HepG2 (cell line): Measurements from ENCODE around the gene DOCK9. TPM values are rescaled to one million over a fixed set of nuclear protein-coding genes. Genes with fewer than 3 reads are reported as not detected.

ENCODE experiments used
- ATAC-seq: fragments of 200-7000 bp; cut with Tn5 transposase; 3 replicates; pipeline ENCODE4 v1.9.1; 2020; ENCODE audit warnings: mild to moderate bottlenecking, moderate library complexity
- BruUV-seq: library from RNA; stranded (reverse); fragments of 400-500 nt; replicated peaks from 2 replicates; lab custom pipeline; 2021; lab: Mats Ljungman, UMichigan
- CTCF ChIA-PET: fragments of 300-600 bp; formaldehyde crosslinking; extraction: SDS; loops from one replicate; lab custom pipeline; 2021; ENCODE audit warnings: low total read pairs, inconsistent platforms, low intra/inter-chr PET ratio; lab: Yijun Ruan, JAX
- POLR2A ChIA-PET: fragments of 350-600 bp; sonication (Branson Sonifier 250); formaldehyde crosslinking; loops from one replicate; lab custom pipeline; 2020; ENCODE audit warnings: antibody characterized with exemption, inconsistent platforms; lab: Yijun Ruan, JAX
- DNase-seq: peaks from one replicate; pipeline ENCODE4 v3.0.0-alpha.2; 2015; ENCODE audit warnings: low spot score
- FAIRE-seq: peaks from 3 replicates; lab custom pipeline; 2011; peaks lifted over from hg19 to GRCh38; lab: Jason Lieb, UNC
- H2AFZ ChIP-seq: one replicate; pipeline ENCODE4 v1.6.1; 2011; ENCODE audit warnings: low read length, inconsistent platforms
- H3K27ac ChIP-seq: fragments of 300-600 bp; 3 replicates; pipeline ENCODE4 v1.8.0; 2011; ENCODE audit warnings: mixed run types, mild to moderate bottlenecking, mixed read lengths, low read length, inconsistent platforms; ENCODE audit not compliant: insufficient read depth; ENCODE audit errors: extremely low read length
- H3K27me3 ChIP-seq, 2 experiments: fragments of 200-600 bp in 1 of 2; 2 replicates in 1 of 2; 3 replicates in 1 of 2; pipeline versions ENCODE4 v1.6.0 to v1.8.0; 2011; ENCODE audit warnings: low read length in 2 of 2, mild to moderate bottlenecking in 2 of 2, moderate library complexity in 2 of 2, inconsistent platforms in 1 of 2; ENCODE audit not compliant: insufficient read depth in 2 of 2, control insufficient read depth in 1 of 2
- H3K36me3 ChIP-seq, 2 experiments: fragments of 200-600 bp in 1 of 2; replicated peaks in 1 of 2; 2 replicates in 1 of 2; 3 replicates in 1 of 2; pipeline versions ENCODE4 v1.5.1 to v1.8.0; 2011; ENCODE audit warnings: low read length in 2 of 2, inconsistent platforms in 1 of 2; ENCODE audit not compliant: insufficient read depth in 2 of 2, control insufficient read depth in 1 of 2
- H3K4me1 ChIP-seq: 2 replicates; pipeline ENCODE4 v1.5.1; 2012; ENCODE audit warnings: low read length, inconsistent platforms; ENCODE audit not compliant: insufficient read depth
- H3K4me2 ChIP-seq: 2 replicates; pipeline ENCODE4 v1.6.0; 2011; ENCODE audit warnings: low read depth, low read length, inconsistent platforms
- H3K4me3 ChIP-seq, 3 experiments: fragments of 200-600 bp in 1 of 3; sonication (generic), shearing (Covaris generic) in 1 of 3; replicated peaks in 1 of 3; 2 replicates each; pipeline ENCODE4 v1.5.1; 2011 to 2016; ENCODE audit warnings: low read length in 3 of 3, inconsistent platforms in 2 of 3, low read depth in 2 of 3, mild to moderate bottlenecking in 2 of 3, control low read depth in 1 of 3, mixed read lengths in 1 of 3; ENCODE audit not compliant: insufficient read depth in 1 of 3
- H3K79me2 ChIP-seq: one replicate; pipeline ENCODE4 v1.6.1; 2011; ENCODE audit warnings: low read length, inconsistent platforms; ENCODE audit not compliant: insufficient read depth
- H3K9ac ChIP-seq: 2 replicates; pipeline ENCODE4 v1.6.0; 2011; ENCODE audit warnings: mild to moderate bottlenecking, low read depth, low read length, inconsistent platforms; ENCODE audit not compliant: insufficient read depth
- H3K9me3 ChIP-seq: 2 replicates; pipeline ENCODE4 v1.5.1; 2012; ENCODE audit warnings: mild to moderate bottlenecking, low read length
- H4K20me1 ChIP-seq: 2 replicates; pipeline ENCODE4 v1.6.0; 2011; ENCODE audit warnings: inconsistent platforms, mild to moderate bottlenecking, low read length, moderate library complexity; ENCODE audit not compliant: insufficient read depth
- BCLAF1 ChIP-seq: fragments of 450-650 bp; IDR thresholded peaks from 2 replicates; pipeline ENCODE4 v1.6.1; 2017; ENCODE audit warnings: mild to moderate bottlenecking
- FOXA3 ChIP-seq: IDR thresholded peaks from 2 replicates; pipeline ENCODE4 v1.6.1; 2016; ENCODE audit warnings: missing genetic modification reagents, missing compliant biosample characterization
- FOXO4 ChIP-seq: sonication (generic); formaldehyde crosslinking; conservative IDR thresholded peaks from 2 replicates; pipeline ENCODE4 v1.8.1; 2023; ENCODE audit warnings: missing genetic modification reagents
- FOXP1 ChIP-seq, 2 experiments: fragments of 450-650 bp in 1 of 2; IDR thresholded peaks; 2 replicates each; pipeline ENCODE4 v1.6.1; 2017 to 2018; ENCODE audit warnings: antibody characterized with exemption in 1 of 2
- JUN ChIP-seq: sonication (generic); formaldehyde crosslinking; IDR thresholded peaks from 2 replicates; pipeline ENCODE4 v1.4.0; 2020; ENCODE audit warnings: mild to moderate bottlenecking, missing genetic modification reagents
- NAIF1 ChIP-seq: sonication (generic); formaldehyde crosslinking; IDR thresholded peaks from 2 replicates; pipeline ENCODE4 v1.5.0; 2020; ENCODE audit warnings: mild to moderate bottlenecking, missing genetic modification reagents, borderline replicate concordance
- NCOA1 ChIP-seq: sonication (generic); formaldehyde crosslinking; IDR thresholded peaks from 2 replicates; pipeline ENCODE4 v1.9.0; 2021; ENCODE audit warnings: missing genetic modification reagents
- PREB ChIP-seq: sonication (generic); formaldehyde crosslinking; IDR thresholded peaks from 2 replicates; pipeline ENCODE4 v1.4.0; 2020; ENCODE audit warnings: missing genetic modification reagents
- RFXAP ChIP-seq: sonication (generic); formaldehyde crosslinking; IDR thresholded peaks from 2 replicates; pipeline ENCODE4 v1.4.0; 2020; ENCODE audit warnings: missing genetic modification reagents, borderline replicate concordance
- SMYD3 ChIP-seq: sonication (generic); formaldehyde crosslinking; IDR thresholded peaks from 2 replicates; pipeline ENCODE4 v1.8.1; 2023; ENCODE audit warnings: mild to moderate bottlenecking, missing genetic modification reagents
- SOX6 ChIP-seq, 2 experiments: fragments of 450-650 bp in 1 of 2; sonication (generic) in 1 of 2; formaldehyde crosslinking in 1 of 2; IDR thresholded peaks; 2 replicates each; pipeline versions ENCODE4 v1.4.0 to v1.6.1; 2017 to 2020; ENCODE audit warnings: antibody characterized with exemption in 1 of 2, mild to moderate bottlenecking in 1 of 2, missing genetic modification reagents in 1 of 2
- TAF1 ChIP-seq: sonication (generic); formaldehyde crosslinking; IDR thresholded peaks from 2 replicates; pipeline ENCODE4 v1.4.0; 2020; ENCODE audit warnings: missing genetic modification reagents
- TRIM22 ChIP-seq: fragments of 450-650 bp; IDR thresholded peaks from 2 replicates; pipeline ENCODE4 v1.6.1; 2017
- ZNF431 ChIP-seq: sonication (generic); formaldehyde crosslinking; IDR thresholded peaks from 2 replicates; pipeline ENCODE4 v1.9.0; 2022; ENCODE audit warnings: missing genetic modification reagents, low read depth, mild to moderate bottlenecking, borderline replicate concordance
- ZNF615 ChIP-seq: sonication (generic); formaldehyde crosslinking; IDR thresholded peaks from 2 replicates; pipeline ENCODE4 v1.5.0; 2020; ENCODE audit warnings: mild to moderate bottlenecking, missing genetic modification reagents, borderline replicate concordance
- ZNF660 ChIP-seq: sonication (generic); formaldehyde crosslinking; IDR thresholded peaks from 2 replicates; pipeline ENCODE4 v1.5.1; 2020; ENCODE audit warnings: mild to moderate bottlenecking, low read depth, missing genetic modification reagents, borderline replicate concordance
- ZNF891 ChIP-seq: sonication (generic); formaldehyde crosslinking; IDR thresholded peaks from 2 replicates; pipeline ENCODE4 v1.5.0; 2020; ENCODE audit warnings: mild to moderate bottlenecking, missing genetic modification reagents
- WGBS: methylation state at CpG from one replicate; pipeline ENCODE4 v1.1.6; 2017; ENCODE audit warnings: low lambda C conversion rate; 5-methylcytosine and 5-hydroxymethylcytosine counted together
- in situ Hi-C: cut with HindIII; loops from 2 replicates; pipeline ENCODE4 v1.10.0; 2017; ENCODE audit warnings: low pct_unique_long_range_greater_than_20kb; ENCODE audit not compliant: extremely low pct_ligation_motif_present
- intact Hi-C: fragments of 100-400 bp; cut with micrococcal nuclease; formaldehyde crosslinking; loops from one replicate; pipeline ENCODE4 v1.10.0; 2022; ENCODE audit not compliant: unreplicated experiment
- polyA plus RNA-seq, 8 experiments: library from polyadenylated mRNA; depleted of rRNA in 3 of 8; stranded (reverse) in 7 of 8; unstranded in 1 of 8; fragments of >200 nt; fragmentation: Illumina TruSeq in 4 of 8; extraction: Trizol in 4 of 8; gene quantifications; 2 replicates each; pipeline versions ENCODE4 v1.2.1 to v1.2.3, GENCODE V29; 2011 to 2016; ENCODE audit warnings: low read depth in 4 of 8, missing spikeins in 1 of 8, mixed read lengths in 1 of 8; ENCODE audit not compliant: insufficient read depth in 1 of 8
- total RNA-seq, 5 experiments: library from RNA; depleted of rRNA; stranded (reverse); fragments of >200 nt; fragmentation: Illumina TruSeq; extraction: Trizol; gene quantifications; 2 replicates each; pipeline ENCODE4 v1.2.3, GENCODE V29; 2016; ENCODE audit warnings: low read depth in 1 of 5

The DOCK9 gene
- total and polyA plus RNA-seq, 2 of the 13 experiments (the other 11 are each of a cell fraction or from before 2014, with no cell fraction given), result 0.44 to 0.97 TPM

GRCh38 chr13:98835156-98835555, 142.7 kb downstream of the DOCK9 start (continued):
- TF ChIP-seq BCLAF1 (no peak), ZNF891 (no peak), TRIM22 (no peak), FOXO4 (no peak), RFXAP (CRISPR knock-in tag) (no peak), TAF1 (CRISPR knock-in tag) (no peak)

- ChIA-PET CTCF (no interaction called here), POLR2A (no interaction called here)
- in situ Hi-C loops, result no loop called here
- Histone ChIP-seq H3K79me2 (no peaks in the 10 kb centered on the region), H3K4me3 (no peak overlapping the region), H3K4me2 (no peak overlapping the region), H4K20me1 (no peaks in the 10 kb centered on the region; the same call in 1 of the 2 replicates), H3K36me3 (no peaks in the 10 kb centered on the region), H3K27me3 (no peaks in the 10 kb centered on the region), H2AFZ (no peak overlapping the region), H3K27ac (no peak overlapping the region), H3K4me1 (no peaks in the 10 kb centered on the region), H3K9ac (no peak overlapping the region), H3K9me3 (no peaks in the 10 kb centered on the region)
- BruUV-seq, result no TSS peak
- WGBS, result 59% methylated on average over 7 of the region's 7 CpGs
- intact Hi-C loops, result no loop called here
- ATAC-seq (no peak), FAIRE-seq (no peak), DNase-seq (no peak)
- TF ChIP-seq FOXP1 (IDR thresholded peaks at IDR 0.05), result no peak
- TF ChIP-seq FOXP1 (CRISPR knock-in tag; IDR thresholded peaks at IDR 0.05), result no peak
- no peak for TF ChIP-seq NAIF1 (CRISPR knock-in tag)
- no peak for TF ChIP-seq ZNF615 (CRISPR knock-in tag)
- TF ChIP-seq JUN (CRISPR knock-in tag), result no peak
- TF ChIP-seq FOXA3 (CRISPR knock-in tag), result no peak
- no peak for TF ChIP-seq SOX6 (IDR thresholded peaks at IDR 0.05)
- TF ChIP-seq SOX6 (CRISPR knock-in tag; IDR thresholded peaks at IDR 0.05), result no peak
- no peak for TF ChIP-seq ZNF660 (CRISPR knock-in tag)
- no peak for TF ChIP-seq ZNF431
- TF ChIP-seq SMYD3 (CRISPR knock-in tag), result no peak
- no peak for TF ChIP-seq PREB
- TF ChIP-seq NCOA1, result no peak
Observed at GRCh38 chr13:98834254-98834960, 143.5 kb downstream of the DOCK9 start.
